HG03175 (cell line): ENCODE measurements around the gene TMEM219.

Experiments
- ATAC-seq: cut with Tn5 transposase; IDR thresholded peaks from one replicate; pipeline ENCODE4 v1.9.1; 2021; ENCODE audit warnings: mild to moderate bottlenecking, moderate library complexity; ENCODE audit not compliant: unreplicated experiment

Gene TMEM219

GRCh38 chr16:29994600-29995323 is 32.9 kb downstream of the TMEM219 start:
- peak; percentile 31 for ATAC-seq

- ATAC-seq: peak; percentile 58
These were observed 33.5 kb downstream of the TMEM219 start, which contains the start of gene HIRIP3 for GRCh38 chr16:29995324-29995910. Gene HIRIP3 (minus strand): TSS chr16:29995617. CDS start chr16:29995605, 12 bp downstream.

- peak; percentile 95 for ATAC-seq
These were observed 34.3 kb downstream of the TMEM219 start, which contains the start of gene INO80E for GRCh38 chr16:29995911-29996765. Gene INO80E (plus strand): TSS chr16:29996241. CDS start chr16:29996311, 70 bp downstream.

- no peak for ATAC-seq
These were observed 34.9 kb downstream of the TMEM219 start for GRCh38 chr16:29996766-29997250.

GRCh38 chr16:29999605-30000004 is 37.7 kb downstream of the TMEM219 start:
- ATAC-seq: no peak

- ATAC-seq: no peak
These were observed 39.1 kb downstream of the TMEM219 start for GRCh38 chr16:30000735-30001631.

GRCh38 chr16:30002614-30003346 is 40.9 kb downstream of the TMEM219 start:
- ATAC-seq: no peak

GRCh38 chr16:30003670-30004423 is 42.0 kb downstream of the TMEM219 start:
- ATAC-seq: no peak

GRCh38 chr16:30004424-30004776 is 42.5 kb downstream of the TMEM219 start:
- ATAC-seq: no peak

- no peak for ATAC-seq
These were observed 42.9 kb downstream of the TMEM219 start for GRCh38 chr16:30004811-30005242.

GRCh38 chr16:30005341-30006094 is 43.6 kb downstream of the TMEM219 start:
- no peak for ATAC-seq

- no peak for ATAC-seq
These were observed 44.2 kb downstream of the TMEM219 start for GRCh38 chr16:30006095-30006473.

- ATAC-seq: no peak
These were observed 44.9 kb downstream of the TMEM219 start for GRCh38 chr16:30006659-30007377.

GRCh38 chr16:30007378-30007895 is 45.6 kb downstream of the TMEM219 start:
- ATAC-seq: no peak

GRCh38 chr16:30009085-30009862 is 47.4 kb downstream of the TMEM219 start:
- no peak for ATAC-seq

GRCh38 chr16:30009990-30010843 is 48.3 kb downstream of the TMEM219 start:
- no peak for ATAC-seq
